ENCODE results near the gene MVP.
"Not testable (repeated sequence)": the region's sequence is repeated elsewhere in the genome, so short reads cannot be mapped to it uniquely, and the experiment has no call there.

The MVP gene

DNA sequence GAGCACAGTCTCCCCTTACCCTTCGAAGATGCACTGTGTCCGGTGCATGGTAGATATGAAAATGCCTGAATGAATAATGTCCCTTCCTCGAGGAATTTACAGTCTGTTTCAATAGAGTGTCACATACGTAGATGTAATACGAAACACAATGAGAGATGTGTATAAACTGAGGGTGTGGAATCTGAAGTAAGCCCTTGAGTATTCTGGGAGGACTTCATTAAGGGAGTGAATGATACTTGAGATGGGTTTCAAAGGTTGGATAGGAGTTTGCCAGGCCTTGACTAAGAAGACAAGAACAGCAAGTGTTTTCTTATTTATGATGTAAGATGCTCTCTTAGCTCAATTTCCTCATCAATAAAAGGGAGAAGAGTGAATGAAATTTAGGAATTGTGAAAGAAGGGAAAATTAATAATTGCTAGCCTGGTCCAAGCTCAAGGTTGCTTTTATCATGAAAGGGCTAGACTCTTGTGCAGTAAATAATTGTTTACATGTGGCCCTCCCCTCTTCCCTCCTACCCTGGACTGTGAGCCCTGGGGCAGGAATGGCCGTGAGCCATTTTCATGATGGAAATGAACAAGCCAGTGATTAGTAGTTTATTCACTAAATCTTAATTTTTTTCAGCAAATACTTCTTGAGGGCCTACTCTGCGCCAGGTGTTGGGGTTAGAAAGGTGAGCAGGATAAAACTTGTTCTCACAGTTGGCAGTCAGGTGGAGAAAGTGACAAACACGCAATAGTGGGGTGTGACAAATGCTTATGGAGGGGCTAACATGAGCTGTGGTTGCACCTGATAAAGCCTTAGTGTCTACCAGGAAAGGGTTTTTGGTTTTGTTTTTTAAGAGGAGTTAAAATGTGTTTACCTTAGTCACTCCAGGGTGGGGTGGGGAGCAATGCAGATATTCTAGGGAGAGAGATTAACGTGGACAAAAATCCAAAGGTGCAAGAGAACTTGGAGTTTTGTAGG is 28.1 kb upstream of the MVP start:
- no peak for DNase-seq (ENCODE audit: low read depth in 2 of 2)
- TF ChIP-seq CTCF (IDR thresholded peaks at IDR 0.05; ENCODE audit: low read depth, low read length): no peak
- peak overlapping the region in 1 of 2 donors; percentile 97 for H3K4me3 ChIP-seq (replicated peaks in 1 of 2; ENCODE audit: low read depth in 2 of 2, low read length in 2 of 2)

DNA sequence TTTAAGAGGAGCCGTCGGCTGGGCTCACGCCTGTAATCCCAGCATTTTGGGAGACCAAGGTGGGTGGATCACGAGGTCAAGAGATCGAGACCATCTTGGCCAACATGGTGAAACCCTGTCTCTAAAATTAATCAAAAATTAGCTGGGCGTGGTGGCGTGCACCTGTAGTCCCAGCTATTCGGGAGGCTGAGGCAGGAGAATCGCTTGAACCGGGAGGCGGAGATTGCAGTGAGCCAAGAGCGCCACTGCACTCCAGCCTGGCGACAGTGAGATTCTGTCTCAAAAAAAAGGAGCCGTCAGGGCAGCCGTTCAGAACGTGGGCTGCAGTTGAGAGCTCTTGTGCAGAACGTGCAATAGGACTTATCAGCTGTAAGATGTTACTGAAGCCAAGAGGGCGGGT is 27.1 kb upstream of the MVP start:
- H3K4me3 ChIP-seq (replicated peaks in 1 of 2; ENCODE audit: low read depth in 2 of 2, low read length in 2 of 2); DNase-seq (ENCODE audit: low read depth in 2 of 2): not testable (repeated sequence)

DNA sequence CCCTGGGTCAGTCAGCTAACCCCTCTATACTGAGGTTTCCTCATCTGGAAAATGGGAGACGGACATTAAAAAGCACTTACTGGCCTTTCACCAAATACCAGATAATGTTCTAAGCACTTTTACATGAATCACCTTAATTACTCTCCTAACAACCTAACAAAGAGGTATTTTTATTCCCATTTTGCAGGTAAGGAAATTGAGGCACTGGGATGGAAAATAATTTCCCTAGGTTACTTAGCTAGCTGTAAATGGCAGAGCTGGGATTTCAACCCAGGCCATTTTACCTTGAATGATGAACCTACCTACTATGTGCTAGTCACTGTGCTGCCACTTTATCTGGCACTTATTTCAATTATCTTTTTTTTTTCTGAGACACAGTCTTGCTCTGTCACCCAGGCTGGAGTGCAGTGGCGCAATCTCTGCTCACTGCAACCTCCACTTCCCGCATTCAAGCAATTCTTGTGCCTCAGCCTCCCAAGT is 26.0 kb upstream of the MVP start:
- TF ChIP-seq CTCF (IDR thresholded peaks at IDR 0.05; ENCODE audit: low read depth, low read length): no peak
- no peak overlapping the region for H3K4me3 ChIP-seq (replicated peaks in 1 of 2; ENCODE audit: low read depth in 2 of 2, low read length in 2 of 2)
- no peak for DNase-seq (ENCODE audit: low read depth in 2 of 2)

DNA sequence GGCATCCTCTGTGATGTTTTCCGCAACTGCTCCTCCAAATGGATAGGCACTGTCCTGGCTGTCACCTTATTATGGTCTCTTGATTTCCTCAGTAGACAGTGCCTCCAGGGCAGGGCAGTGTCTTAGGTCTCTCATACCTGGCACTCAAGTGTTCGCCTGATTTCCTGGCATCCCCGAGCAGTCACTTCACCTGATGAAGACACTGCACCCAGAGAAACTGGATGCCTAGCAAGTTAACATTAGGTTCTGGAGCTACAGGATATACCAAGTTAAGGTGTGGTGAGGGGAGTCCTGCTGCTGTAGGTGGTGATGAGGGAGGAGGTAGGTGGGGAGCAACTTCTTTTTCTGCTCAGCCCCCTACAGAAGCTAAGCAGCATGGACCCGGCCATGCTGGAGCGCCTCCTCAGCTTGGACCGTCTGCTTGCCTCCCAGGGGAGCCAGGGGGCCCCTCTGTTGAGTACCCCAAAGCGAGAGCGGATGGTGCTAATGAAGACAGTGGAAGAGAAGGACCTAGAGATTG is 17.8 kb upstream of the MVP start:
- no peak overlapping the region for H3K4me3 ChIP-seq (replicated peaks in 1 of 2; ENCODE audit: low read depth in 2 of 2, low read length in 2 of 2)
- DNase-seq (ENCODE audit: low read depth in 2 of 2): no peak
- no peak for TF ChIP-seq CTCF (IDR thresholded peaks at IDR 0.05; ENCODE audit: low read depth, low read length)

DNA sequence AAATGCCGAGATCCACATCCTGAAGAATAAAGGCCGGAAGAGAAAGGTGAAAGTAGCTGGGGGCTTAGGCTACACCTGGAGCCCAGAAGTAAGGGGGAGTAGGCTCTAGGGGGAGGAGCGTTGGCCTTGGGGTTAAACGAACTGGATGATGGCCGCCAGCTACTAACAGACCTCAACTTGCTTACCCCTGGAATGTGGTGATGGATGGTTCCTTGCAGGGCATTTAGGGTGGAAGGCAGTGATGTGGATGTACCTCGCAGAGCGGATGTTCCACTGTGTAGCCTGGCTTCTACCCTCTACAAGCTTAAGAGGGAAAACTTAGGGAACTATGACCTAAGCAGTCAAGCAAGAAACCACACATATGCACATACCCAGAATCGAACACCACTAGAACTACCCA is 16.2 kb upstream of the MVP start:
- no peak for TF ChIP-seq CTCF (IDR thresholded peaks at IDR 0.05; ENCODE audit: low read depth, low read length)
- no peak for DNase-seq (ENCODE audit: low read depth in 2 of 2)
- H3K4me3 ChIP-seq (replicated peaks in 1 of 2; ENCODE audit: low read depth in 2 of 2, low read length in 2 of 2): no peak overlapping the region

GRCh38 chr16:29804455-29805231 is 15.6 kb upstream of the MVP start:
- peak; percentile 46 to 70 for DNase-seq (ENCODE audit: low read depth in 2 of 2)
- no peak for TF ChIP-seq CTCF (IDR thresholded peaks at IDR 0.05; ENCODE audit: low read depth, low read length)
- H3K4me3 ChIP-seq (replicated peaks in 1 of 2; ENCODE audit: low read depth in 2 of 2, low read length in 2 of 2): peak overlapping the region; percentile 82 to 96
